Kasumi-1 (cell line): ENCODE data around the gene TIAL1.
"Not testable (repeated sequence)": the region's sequence is repeated elsewhere in the genome, so short reads cannot be mapped to it uniquely, and the experiment has no call there.

Experiments used
- DNase-seq, 2 experiments: peaks; one replicate each; lab custom pipeline; 2025; lab: John Stamatoyannopoulos, UW

Gene TIAL1

DNA sequence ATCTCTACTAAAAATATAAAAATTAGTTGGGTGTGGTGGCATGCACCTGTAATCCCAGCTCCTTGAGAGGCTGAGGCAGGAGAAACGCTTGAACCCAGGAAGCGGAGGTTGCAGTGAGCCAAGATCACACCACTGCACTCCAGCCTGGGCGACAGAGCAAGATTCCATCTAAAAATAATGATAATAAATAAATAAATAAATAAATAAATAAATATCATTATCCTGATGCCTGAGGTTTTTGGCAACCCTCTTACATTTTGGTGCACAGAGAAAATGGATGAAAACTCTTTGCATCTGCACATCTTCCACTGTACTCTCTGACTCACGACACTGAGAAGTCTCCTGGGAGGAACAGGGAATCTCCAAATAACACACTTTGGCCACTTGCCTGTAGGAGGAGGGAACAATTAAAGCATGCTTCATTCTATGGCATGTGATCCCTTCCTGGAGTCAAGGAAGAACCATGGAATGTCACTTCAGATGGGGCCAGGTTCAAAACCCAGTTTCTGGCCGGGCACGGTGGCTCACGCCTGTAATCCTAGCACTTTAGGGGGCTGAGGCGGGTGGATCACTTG, 68.0 kb downstream of the TIAL1 start:
- DNase-seq = not testable (repeated sequence)

- DNase-seq = no peak
Observed at GRCh38 chr10:119526621-119527592, 69.9 kb downstream of the TIAL1 start.

GRCh38 chr10:119526149-119526548, 70.6 kb downstream of the TIAL1 start:
- DNase-seq = no peak

GRCh38 chr10:119525116-119525515, 71.6 kb downstream of the TIAL1 start:
- DNase-seq = no peak

DNA sequence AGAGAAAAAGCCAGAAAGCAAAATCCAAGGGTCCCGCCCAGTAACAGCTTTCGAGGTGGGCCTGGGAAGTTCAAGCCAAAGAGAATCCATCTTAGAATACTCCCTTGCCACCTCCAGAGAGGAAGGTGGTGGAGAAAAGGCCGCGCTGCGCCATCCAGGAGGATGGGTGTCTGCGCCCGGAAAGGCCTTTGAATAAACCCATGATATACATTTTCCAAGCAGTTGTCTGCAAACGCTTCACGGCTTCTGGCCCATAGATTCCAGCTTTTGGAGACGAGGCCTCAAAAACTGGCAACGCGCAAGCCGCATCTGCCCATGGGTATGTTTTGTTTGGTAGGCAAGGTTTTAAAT, 72.1 kb downstream of the TIAL1 start:
- no peak for DNase-seq

- DNase-seq = no peak
Observed at GRCh38 chr10:119523895-119524719, 72.7 kb downstream of the TIAL1 start.
